NK-92 (cell line): Measurements from ENCODE around the gene HDGFL1.

Experiments
- DNase-seq: peaks from one replicate; lab custom pipeline; 2025; ENCODE audit not compliant: unreplicated experiment; lab: John Stamatoyannopoulos, UW

HDGFL1 gene

DNA sequence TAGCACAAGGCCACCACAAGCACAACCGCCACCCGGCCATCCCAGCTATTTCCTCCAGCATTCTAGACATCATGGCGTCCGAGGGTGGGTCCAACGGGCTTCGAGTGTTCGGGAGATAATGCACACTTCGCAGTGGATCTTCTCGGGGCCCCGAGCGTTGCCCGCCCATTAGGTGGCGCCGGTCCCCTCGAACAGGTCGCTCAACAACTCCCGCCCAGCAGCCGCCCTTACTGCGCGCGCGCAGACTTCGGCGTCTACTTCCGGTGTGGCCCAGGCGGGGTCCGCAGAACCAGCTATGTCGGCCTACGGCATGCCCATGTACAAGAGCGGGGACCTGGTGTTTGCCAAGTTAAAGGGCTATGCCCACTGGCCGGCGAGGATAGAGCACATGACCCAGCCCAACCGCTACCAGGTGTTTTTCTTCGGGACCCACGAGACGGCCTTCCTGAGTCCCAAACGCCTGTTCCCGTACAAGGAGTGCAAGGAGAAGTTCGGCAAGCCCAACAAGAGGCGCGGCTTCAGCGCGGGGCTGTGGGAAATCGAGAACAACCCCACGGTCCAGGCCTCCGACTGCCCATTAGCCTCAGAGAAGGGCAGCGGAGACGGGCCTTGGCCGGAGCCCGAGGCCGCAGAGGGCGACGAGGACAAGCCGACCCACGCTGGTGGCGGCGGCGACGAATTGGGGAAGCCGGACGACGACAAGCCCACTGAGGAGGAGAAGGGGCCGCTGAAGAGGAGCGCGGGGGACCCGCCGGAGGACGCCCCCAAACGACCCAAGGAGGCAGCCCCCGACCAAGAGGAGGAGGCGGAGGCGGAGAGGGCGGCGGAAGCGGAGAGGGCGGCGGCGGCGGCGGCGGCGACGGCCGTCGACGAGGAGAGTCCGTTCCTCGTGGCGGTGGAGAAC, at the start of gene HDGFL1:
Gene HDGFL1, plus strand, starts transcription at position 286 of the 904 bp plus-strand sequence. Its CDS starts 10 bp downstream, at position 296.
- no peak for DNase-seq

DNA sequence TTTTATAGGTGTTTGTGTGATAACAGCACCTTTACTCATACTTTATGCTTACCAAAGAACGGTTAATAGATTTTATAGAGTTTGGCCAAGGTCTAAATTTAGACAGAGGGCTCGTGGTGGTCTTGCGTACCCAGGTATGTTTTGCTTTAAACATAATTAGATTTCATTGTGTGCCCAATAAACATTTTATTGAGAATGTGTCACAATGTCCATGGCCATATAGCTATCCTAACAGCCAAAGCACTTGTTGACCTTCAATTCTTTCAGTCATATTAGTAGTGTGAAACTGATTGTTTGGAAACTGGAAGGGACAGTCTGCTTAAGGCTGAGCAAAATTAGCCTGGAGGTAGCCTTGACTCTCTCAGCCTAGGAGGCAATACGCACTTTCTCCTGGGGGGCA, 48.3 kb upstream of the HDGFL1 start:
- DNase-seq: no peak

DNA sequence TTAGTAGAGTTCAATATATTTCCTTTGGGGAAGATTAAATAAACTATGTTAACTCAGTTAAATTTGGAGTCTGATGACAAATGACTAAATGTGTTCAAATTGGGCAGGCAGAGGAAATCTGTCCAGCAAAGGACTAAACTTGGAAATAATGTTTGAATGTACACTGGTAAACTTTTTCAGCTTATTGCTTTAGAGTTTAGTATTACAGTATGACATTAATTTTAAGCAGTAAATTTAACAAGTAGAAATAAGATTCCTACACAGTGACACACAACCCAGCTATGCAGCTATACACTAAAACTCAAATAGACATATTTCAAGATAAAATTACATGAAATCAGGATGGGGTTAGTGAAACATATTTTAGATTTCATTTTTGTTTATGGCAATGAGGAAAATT, 42.6 kb upstream of the HDGFL1 start:
- DNase-seq: no peak

DNA sequence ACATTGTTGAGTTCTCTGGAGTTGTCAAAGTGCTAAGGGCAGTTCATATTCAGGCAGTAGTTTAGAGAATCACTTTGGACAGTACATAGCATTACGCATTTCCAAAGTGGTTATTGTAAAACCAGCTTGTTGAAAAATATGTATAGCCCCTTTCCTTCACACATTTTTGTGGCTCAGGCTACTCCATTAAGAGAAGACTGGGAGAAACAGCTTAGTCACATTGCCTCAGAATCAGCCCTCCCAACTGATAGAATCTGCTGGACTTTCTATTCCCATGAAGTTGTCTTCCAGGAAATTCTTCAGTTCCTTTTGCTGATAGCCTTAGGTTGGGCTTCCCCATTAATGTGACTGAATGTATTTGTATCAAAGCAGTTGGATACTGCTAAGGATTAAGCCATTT, 39.5 kb upstream of the HDGFL1 start:
- no peak for DNase-seq

DNA sequence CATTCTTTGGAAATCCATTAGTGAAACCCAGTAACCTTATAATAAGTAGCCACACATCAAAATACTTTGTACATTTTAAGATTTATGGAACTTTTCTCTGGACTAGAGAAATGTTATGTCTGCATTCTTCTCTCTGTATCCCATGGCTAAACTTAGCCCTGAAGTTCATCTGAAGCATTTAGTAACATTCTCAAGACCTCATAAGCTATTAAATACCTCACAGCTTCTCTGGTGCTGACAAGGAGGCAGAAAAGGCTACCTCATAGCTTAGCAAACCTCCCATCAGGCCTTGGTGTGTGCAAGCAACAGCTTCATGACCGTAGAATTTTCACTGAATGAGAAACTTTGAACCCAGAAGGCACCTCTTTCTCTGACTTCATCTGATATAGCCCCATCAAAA, 38.9 kb upstream of the HDGFL1 start:
- DNase-seq: no peak

DNA sequence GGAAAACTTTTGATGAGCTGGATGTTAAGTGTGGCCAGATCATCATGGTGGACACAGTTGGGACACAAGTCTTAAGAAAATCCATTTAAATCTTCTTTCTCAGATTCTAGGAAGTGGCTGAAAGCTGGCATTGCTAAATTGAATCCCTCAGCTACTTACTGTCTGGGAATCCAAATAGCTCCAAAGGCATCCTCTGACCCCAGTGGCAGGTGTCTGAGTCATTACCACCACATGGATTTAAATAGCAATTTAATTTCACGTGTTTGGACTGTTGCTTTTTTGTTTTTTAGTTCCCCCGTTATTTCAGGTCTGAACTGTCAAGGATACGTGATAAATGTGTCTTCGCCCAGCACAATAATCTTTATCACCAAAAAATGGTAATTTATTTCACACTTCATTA, 33.2 kb upstream of the HDGFL1 start:
- DNase-seq: no peak

DNA sequence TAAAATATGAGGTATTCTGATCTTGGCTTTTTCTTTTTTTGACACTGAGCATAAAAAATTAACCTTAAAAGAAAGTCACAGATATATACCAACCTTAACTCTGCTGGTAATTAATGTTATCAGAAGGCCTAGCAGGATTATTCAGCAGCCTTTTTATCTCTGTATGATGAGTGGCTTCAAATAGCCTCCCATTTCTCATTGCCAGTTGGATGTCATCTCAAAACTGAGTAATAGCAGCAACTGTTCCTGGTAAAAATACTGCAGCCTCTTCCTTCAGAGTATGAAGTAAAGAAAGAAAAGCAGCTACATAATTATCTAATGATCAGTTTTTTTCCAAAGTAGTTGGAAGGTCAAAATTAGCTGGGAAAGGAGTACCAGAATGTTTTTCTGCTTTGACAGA, 24.9 kb upstream of the HDGFL1 start:
- no peak for DNase-seq

DNA sequence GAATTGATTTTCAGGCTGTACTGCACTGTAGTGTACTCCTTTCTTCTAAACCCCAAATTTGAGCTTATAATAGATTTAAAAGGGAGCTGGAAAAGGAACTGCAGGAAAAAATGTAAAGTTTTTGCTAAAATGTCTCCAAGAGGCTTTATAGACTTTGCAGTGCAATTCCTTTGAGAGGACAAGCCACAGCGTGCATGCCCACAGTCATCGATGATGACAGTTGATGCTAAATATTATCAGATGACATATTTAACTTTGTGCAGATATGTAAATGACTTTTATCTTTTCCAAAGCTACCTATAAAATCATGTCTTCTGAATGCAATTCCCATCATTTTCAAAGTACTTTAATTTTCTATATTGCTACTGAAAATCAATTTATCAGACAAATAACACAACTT, 24.3 kb upstream of the HDGFL1 start:
- DNase-seq: no peak

DNA sequence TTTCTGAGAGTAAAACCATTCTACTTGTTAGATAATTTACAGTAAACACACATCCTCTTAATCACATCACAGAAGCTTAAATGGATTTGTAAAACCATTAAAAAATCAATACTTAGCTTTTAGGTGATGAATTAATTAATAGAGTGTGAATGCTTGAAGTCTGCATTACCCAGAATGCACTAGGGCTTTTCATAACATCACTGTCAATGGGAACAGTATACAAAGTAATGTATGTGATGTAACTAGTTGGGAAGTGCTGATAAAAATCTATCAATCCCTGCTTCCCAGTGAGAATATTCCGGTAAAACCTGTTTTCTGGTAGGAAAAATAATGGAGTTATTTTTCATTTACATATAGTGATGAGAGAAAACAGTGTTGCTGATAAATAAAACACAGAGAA, 23.1 kb upstream of the HDGFL1 start:
- no peak for DNase-seq

DNA sequence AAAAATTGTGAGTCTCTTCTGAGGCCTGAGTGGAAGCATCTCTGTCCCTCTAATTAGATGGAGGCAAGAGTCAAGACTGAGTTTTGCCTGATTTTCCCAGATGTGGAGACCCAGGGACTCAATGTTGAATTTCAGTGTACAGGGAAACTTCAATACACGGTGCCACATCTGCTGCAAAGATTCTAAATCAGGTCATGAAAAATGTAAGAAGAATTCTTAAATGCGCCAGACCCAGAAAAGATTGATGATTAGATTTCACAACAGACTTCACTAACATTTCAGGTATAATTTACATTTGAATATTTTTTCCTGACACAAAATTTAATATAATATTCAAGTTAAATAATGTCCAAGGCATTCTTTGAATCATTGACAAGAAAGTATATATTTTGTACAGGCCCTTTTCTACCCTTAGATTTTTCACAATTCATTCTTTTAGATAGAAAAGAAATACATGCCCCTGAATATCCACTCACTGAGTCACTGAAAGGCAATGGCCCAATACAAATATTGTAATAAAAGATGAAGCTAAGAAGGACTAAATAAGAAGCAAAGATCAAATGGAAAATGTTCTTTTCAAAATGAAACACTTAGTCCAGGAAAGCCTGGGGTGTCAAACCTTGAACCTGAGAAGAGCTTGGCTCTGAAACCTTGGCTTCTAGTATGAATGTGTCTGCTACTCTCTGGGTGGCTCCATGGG, 18.2 kb upstream of the HDGFL1 start:
- no peak for DNase-seq

DNA sequence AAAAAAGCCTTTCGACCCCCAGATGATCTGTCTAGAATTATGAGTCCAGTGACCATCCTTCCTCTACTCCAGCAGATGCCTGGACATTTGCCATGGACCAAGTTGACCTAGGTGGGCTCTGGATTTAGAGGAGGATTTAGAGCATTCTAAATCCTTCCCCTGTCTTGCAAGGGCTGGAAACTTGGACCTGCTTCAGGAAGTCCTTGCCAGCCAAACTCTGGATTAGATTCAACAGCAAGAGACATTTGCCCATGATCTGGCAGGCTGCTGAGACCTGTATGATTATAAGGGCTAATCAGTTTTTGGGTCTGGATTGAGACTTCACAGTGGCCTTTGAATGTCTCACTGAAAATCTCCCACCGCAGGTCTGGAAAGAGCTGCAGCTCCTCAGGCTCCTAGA, 13.1 kb upstream of the HDGFL1 start:
- DNase-seq: no peak

DNA sequence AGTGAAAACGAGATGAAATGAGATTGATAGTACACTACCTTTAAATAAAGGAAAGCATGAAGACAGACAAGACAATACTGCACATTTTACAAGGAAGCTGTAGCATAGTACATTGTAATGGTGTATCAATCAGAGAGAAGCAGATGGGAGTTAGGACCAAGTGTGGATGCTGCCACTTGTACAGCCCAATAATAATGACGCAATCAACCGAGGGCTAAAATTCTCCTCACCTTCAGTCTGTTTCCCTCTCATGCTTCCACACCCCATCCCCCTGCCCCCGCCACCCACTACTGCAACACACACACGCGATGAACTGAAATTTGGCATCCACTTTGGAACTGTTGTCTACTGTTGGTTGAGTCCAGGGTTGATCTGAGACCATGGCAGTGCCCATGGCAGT, 12.4 kb upstream of the HDGFL1 start:
- no peak for DNase-seq

DNA sequence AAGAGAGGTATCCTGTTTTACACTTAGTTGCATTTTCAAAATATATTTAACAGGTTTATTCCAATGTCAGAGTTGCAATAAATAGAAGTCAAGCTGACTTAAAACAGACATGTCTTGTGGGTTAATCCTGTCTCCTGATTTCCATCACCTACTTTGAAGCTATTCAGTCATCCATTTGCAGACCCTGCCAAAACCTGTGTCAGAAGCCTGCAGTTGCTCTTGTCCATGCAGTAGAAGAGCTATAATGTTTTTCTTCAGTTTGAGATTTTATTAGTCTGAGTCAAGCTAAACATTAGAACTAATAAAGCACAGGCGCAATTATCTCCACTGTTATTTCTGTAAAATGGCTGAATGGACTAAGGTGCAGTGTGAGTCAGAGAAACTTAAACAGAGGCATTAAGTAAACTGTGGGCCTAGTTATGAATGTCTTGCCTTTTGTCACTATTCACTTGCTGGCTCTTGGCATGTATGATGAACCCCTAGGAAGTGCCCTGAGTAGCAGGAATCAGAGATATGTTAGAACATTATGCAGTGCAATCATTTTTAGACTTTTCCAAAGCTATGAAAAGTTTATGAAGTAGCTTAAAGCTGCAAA, 11.0 kb upstream of the HDGFL1 start:
- no peak for DNase-seq

DNA sequence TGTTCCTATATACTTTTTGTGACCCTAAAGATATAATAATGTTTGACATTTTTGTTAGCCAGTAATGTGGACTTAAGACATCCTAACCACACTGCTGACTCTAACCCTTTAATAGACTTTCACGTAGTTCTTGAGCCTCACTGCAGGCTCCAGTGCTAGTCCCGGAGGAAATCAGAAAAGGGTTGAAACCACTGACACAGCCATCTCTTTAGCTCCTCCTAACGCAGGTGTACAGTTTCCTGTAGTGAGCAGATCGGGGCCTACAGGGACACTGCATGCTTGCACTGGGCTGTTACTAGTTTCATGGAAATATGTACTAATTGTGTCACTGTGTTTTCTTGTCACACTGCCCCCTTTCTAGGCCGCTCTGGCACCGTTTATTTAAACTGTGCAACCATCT, 512 bp upstream of the HDGFL1 start:
- DNase-seq: no peak

DNA sequence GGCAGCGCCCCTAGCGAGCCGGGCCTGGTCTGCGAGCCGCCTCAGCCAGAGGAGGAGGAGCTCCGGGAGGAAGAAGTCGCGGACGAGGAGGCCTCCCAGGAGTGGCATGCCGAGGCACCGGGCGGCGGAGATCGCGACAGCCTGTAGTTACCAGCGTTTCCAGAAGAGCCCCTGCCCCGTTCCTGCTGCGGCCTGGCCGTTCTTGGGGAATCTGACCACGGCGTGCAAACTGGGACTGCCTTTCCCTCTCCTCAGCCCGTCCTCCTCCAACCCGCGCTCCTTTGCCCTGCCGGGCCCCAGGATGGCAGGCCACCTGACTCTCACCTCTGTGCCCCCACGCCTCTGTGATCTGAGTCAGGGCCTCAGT, 802 bp downstream of the HDGFL1 start:
- no peak for DNase-seq

DNA sequence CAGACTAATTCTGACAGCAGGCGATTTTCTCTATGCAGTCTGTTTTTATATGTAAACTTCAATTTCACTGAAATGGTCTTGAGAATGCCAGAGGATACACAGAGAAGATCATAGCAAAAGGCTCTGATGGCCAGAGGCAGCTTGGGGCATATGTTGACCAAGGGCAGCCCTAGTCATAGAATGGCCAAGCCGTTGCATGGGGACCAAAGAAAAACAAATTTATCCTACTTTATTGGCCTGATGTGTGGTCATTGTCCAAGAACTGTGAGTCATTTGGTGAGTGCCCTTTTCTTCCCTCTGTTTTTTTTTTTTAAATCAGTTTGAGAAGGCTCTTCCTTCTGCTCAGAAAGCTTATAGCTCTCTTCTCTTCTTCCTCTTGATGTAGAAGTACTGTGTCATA, 5.8 kb downstream of the HDGFL1 start:
- DNase-seq: no peak

DNA sequence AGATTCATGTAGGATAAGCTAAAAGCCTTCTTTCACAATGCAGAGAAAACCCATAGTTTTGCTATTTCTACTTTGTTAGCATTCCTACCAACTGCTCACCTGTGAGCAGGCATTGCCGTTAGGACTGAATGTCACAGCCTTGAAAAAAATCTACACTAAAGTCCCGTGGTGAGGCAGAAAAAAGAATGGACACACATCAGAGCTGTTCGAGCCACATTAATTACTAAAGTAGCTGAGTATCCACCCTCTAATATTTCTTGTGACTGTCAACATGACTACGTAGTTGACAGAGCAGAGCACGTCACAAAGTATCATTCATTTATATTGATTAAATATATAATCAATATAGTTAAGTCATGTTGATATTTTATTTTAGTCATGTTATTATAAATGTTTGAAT, 10.1 kb downstream of the HDGFL1 start:
- DNase-seq: no peak

DNA sequence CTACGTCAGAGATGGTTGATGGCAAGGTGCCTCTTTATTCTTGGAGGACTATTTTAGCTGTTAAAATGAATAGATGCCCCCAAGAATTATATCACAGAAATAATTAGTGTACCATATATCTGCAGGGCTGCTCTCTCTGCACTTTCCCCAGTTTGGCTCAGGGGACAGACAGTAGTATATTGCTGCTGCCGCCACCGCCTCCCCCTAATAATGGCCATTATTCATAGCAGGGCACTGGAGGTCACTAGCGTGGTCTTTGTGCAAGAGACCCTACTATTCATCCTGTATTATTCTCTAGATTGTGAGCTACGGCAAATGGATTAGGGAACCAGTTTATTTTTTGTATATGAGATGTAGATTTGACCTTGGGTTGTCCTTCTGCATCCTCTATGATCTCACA, 11.0 kb downstream of the HDGFL1 start:
- DNase-seq: no peak

DNA sequence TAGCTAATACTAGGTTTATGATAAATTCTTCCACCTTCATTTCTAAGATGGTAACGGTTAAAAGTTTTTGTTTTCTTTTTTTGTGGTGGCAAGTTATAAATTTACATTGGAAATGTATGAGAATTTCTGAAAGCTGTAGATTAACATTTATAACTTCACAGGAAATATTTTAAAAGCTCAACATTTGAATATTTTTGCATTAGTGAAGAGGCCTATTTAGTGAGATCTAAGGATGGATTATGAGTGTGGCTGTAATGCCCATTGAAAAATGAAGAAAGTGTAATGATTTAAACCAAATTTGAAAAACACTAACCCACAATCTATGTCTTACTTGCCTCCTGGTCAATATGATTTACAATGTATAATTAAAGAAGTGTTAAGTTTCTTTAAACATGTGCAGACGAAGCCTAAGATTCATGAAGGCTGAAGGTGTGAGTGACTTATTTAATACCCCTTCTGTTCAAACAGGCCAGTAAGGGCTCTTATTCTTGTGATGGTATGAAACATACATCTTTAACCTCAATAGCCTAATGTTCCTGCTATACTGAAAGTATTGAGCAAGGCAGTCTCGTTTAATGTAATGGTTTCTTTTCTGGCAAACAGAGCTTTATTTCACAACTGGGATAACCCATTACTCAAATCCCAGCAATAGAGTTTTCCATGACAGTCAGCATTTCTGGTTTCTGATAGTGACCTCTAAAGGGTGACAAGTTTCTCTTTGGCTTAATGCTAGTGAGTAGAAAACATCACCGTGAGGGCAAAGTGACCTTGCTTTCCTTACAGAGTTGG, 13.2 kb downstream of the HDGFL1 start:
- DNase-seq: no peak

DNA sequence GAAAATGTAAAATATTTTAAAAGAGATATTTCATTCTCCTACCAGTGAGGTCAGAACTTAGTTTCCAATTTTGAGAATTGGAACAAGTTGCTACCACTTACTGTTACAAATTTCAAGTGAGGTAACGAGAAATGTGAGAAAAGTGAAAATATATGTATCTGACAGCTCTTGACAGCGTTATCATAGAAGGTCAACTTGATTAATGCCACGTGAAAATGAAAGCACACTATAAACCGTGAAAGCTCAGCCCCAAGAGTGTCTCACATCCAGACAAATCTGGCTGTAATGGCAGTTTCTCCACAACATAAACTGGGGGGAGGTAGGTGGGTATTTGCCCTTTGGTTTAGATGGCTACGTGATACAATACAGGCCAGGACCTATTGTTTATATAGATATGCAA, 13.9 kb downstream of the HDGFL1 start:
- no peak for DNase-seq

DNA sequence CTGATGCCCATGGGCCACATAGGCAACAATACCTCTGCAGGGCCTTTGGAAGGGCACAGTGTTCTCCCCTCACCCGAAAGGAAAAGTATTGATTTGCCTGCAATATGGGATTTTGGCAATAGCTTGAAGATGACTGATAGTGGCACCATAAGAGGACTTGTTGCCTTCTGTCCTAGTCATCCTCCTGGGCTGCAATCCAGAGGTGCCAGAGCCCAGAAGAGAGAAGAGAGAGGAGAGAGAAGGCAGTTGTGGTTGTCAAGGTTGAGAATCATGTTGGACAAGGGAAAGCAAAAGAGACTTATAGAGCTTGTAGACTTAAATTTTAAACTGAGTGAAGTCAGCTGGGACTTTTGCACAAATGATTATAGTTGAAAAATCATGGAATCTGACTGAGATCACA, 14.6 kb downstream of the HDGFL1 start:
- DNase-seq: no peak
